HG03457 (cell line): ENCODE results near the gene TMED4.

Source experiments
- ATAC-seq: cut with Tn5 transposase; IDR thresholded peaks from one replicate; pipeline ENCODE4 v1.9.1; 2021; ENCODE audit warnings: moderate number of reproducible peaks; ENCODE audit not compliant: unreplicated experiment

The TMED4 gene

GRCh38 chr7:44541028-44541869 lies 40.8 kb downstream of the TMED4 start, which contains the start of gene NPC1L1:
Gene NPC1L1 (minus strand): TSS chr7:44541330. CDS start chr7:44541259, 71 bp downstream.
- no peak for ATAC-seq

GRCh38 chr7:44540592-44541027 lies 41.4 kb downstream of the TMED4 start:
- ATAC-seq, result no peak

- no peak for ATAC-seq
Observed at GRCh38 chr7:44539669-44540506, 42.1 kb downstream of the TMED4 start.

GRCh38 chr7:44538798-44539668 lies 43.0 kb downstream of the TMED4 start:
- ATAC-seq, result no peak

- no peak for ATAC-seq
Observed at GRCh38 chr7:44538093-44538797, 43.8 kb downstream of the TMED4 start.

GRCh38 chr7:44537442-44537841 lies 44.6 kb downstream of the TMED4 start:
- ATAC-seq, result no peak

GRCh38 chr7:44536090-44536489 lies 45.9 kb downstream of the TMED4 start:
- ATAC-seq, result no peak

DNA sequence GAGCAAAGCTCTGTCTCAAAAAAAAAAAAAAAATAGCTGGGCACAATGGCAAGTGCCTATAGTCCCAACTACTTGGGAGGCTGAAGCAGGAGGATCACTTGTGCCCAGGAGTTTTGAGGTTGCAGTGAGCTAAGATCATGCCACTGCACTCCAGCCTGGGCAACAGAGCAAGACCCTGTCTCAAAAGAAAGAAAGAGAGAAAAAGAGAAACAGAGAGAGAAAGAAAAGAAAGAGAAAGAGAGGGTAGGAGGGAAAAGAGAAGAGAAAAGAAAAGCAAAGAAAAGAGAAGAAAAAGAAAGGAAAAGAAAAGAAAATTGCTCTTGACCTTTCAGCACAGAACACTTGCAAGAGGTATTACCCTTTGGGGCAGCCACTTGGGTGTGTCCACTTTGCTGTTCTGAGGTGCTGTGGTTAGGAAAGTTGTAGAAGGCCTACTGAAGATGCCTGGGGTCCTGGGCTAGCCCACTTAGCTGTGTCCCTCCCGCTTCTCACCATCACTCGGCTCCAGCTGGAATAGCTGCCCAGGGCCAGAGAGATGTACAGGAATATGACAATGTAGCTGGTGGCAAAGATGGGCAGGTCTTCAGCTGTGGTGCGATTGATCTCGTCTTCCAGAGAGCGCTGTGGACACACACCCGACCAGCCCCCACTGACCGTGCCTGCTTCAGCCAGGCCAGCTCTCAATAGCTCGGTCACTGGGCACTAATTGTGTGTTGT lies 46.5 kb downstream of the TMED4 start:
- no peak for ATAC-seq

DNA sequence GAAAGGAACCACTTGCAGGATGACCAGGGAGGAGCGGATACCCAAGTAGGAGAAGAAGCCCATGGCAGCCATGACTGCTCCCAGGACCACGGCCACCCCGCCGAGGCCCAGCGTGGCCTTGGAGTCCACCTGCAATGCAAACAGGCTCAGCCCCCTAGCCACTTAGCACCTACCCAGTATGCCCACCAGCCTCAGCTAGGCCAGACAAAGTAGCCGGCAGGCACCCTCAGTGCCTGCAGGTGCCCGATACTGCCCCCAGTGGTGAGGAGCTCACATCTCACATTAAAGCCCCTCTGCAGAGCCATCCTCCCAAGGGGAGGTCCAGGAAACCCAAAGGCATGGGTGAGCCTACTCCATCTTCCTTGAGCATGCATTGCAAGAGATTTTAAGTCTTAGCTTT lies 47.5 kb downstream of the TMED4 start:
- ATAC-seq, result no peak

DNA sequence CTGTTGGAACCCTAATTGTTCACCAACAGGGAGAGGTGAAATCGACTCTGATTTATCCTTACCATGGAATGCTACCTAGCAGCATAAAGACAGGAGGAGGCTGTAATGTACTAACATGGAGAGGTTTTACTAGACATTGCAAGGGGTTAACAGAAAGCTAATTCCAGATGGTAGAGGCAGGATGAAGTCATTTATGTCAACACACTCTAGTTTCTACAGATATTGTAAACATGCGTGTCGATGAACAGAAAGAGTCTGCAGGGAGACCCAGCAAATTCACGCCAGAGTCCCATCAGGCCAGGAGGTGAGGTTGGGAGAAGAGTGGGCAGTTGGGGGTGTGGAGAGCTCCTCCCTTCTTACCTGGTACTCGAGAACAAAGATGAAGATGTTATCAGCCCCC lies 47.9 kb downstream of the TMED4 start:
- ATAC-seq, result no peak

DNA sequence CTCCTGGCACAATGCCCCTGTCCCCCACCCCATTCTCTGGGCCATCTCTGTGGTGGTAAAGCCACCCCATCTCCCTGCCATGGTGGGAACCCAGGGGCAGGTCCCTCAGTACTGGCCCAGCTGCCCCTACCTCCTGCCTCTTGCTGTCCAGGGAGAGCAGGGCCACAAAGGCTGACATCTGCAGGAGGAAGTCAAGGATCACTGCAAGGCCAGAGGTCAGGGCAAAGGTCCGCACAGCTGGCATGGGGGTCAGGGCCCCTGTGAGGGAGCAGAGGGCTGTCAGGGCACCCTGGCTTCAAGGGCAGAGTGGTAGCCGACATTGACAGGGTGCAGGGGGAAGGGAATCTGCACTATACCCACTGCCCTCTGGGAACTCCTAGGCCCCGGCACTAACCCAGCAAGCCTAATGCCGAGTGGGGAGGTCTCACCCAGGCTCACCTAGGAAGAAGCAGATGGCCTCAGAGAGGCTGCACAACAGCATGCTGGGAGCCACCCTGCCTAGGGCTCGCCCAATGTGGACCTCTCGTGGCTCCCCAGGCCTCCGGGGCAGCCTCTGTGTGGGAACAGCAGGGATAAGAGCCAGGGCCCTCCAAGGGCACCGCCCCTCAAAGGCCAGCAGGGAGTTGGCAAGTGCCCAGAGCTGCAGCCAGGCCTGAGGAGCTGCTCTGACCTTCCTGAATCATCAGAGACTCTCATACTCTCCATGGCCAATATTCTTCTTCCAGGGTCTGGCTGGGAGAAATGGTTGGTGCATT lies 48.6 kb downstream of the TMED4 start:
- no peak for ATAC-seq

GRCh38 chr7:44531421-44532380 lies 50.3 kb downstream of the TMED4 start:
- no peak for ATAC-seq

GRCh38 chr7:44530990-44531389 lies 51.0 kb downstream of the TMED4 start:
- ATAC-seq, result no peak
